DOHH2 (cell line): Measurements from ENCODE around the gene SLC39A5.

Source experiments
- H3F3A ChIP-seq: fragments of 200-600 bp; sonication (generic), shearing (Covaris generic); 2 replicates; pipeline ENCODE4 v1.6.0; 2016; ENCODE audit warnings: antibody characterized with exemption, mild to moderate bottlenecking; ENCODE audit not compliant: control insufficient read depth, insufficient read depth
- H3K27ac ChIP-seq: fragments of 200-600 bp; sonication (generic); 2 replicates; pipeline ENCODE4 v1.5.1; 2014; ENCODE audit warnings: low read depth, mild to moderate bottlenecking, low read length, moderate library complexity
- H3K27me3 ChIP-seq: fragments of 200-600 bp; sonication (generic); 2 replicates; pipeline ENCODE4 v1.6.1; 2014; ENCODE audit warnings: mild to moderate bottlenecking, low read length, mixed read lengths; ENCODE audit not compliant: control insufficient read depth
- H3K36me3 ChIP-seq: fragments of 200-600 bp; sonication (generic); 2 replicates; pipeline ENCODE4 v1.6.1; 2014; ENCODE audit warnings: mild to moderate bottlenecking, low read length, moderate library complexity, mixed read lengths; ENCODE audit not compliant: control insufficient read depth
- H3K4me1 ChIP-seq: fragments of 200-600 bp; sonication (generic); 2 replicates; pipeline ENCODE4 v1.6.1; 2014; ENCODE audit warnings: mild to moderate bottlenecking, low read length, mixed read lengths; ENCODE audit not compliant: control insufficient read depth
- H3K4me2 ChIP-seq: fragments of 200-600 bp; sonication (generic); 2 replicates; pipeline ENCODE4 v1.6.0; 2014; ENCODE audit warnings: mild to moderate bottlenecking, low read length, moderate library complexity
- H3K4me3 ChIP-seq: fragments of 200-600 bp; sonication (generic); 2 replicates; pipeline ENCODE4 v1.5.1; 2014; ENCODE audit warnings: mild to moderate bottlenecking, low read length, mixed read lengths
- H3K79me2 ChIP-seq: fragments of 200-600 bp; sonication (generic); 2 replicates; pipeline ENCODE4 v1.6.1; 2014; ENCODE audit warnings: mild to moderate bottlenecking, low read length, mixed read lengths; ENCODE audit not compliant: control insufficient read depth
- H3K9me2 ChIP-seq: fragments of 200-600 bp; sonication (generic); replicated peaks from 2 replicates; pipeline ENCODE4 v1.6.1; 2014; ENCODE audit warnings: mild to moderate bottlenecking, low read length, mixed read lengths; ENCODE audit not compliant: control insufficient read depth
- H3K9me3 ChIP-seq: fragments of 200-600 bp; sonication (generic); 2 replicates; pipeline ENCODE4 v1.6.1; 2014; ENCODE audit warnings: antibody characterized with exemption, low read length, mixed read lengths; ENCODE audit not compliant: control insufficient read depth, insufficient read depth
- H4K20me1 ChIP-seq: fragments of 200-600 bp; sonication (generic); 2 replicates; pipeline ENCODE4 v1.6.0; 2014; ENCODE audit warnings: low read depth, mild to moderate bottlenecking, antibody characterized with exemption, low read length, moderate library complexity; ENCODE audit not compliant: control insufficient read depth, insufficient read depth
- EZH2phosphoT487 ChIP-seq: fragments of 200-600 bp; sonication (generic); IDR thresholded peaks from 2 replicates; pipeline ENCODE4 v1.6.1; 2017; ENCODE audit warnings: borderline replicate concordance, mild to moderate bottlenecking, antibody characterized with exemption, low read length, moderate library complexity, mixed read lengths
- TF ChIP-seq, protein P1 (sequence below): fragments of 200-600 bp; sonication (generic); IDR thresholded peaks from one replicate; pipeline ENCODE4 v1.5.1; 2014; ENCODE audit warnings: antibody characterized with exemption, mild to moderate bottlenecking, low read depth, low read length; ENCODE audit not compliant: poor library complexity, severe bottlenecking

SLC39A5 gene

DNA sequence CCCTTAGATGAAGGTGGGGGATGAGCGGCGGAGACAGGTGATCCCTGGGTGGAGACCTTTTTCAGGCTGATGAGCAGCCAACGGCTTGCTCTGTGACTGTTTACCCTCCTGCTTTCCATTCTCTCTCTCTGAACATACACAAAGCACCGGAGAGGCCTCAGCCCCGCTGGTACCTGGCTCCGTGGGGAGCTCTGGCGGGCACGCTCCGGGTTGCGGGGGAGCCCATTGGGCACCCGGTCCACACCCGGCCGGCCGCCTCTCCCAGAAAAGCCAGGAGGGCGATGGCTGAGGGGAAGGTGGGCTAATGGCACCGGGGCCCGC lies 41.1 kb upstream of the SLC39A5 start:
- H3K4me1 ChIP-seq = peaks cover 37% of the 10 kb centered on the region
- peak overlapping the region; percentile 57 for H3K27ac ChIP-seq
- no peaks in the 10 kb centered on the region for H3K9me2 ChIP-seq
- H3K79me2 ChIP-seq = peaks cover 42% of the 10 kb centered on the region
- peaks cover 51% of the 10 kb centered on the region for H3K36me3 ChIP-seq
- H3F3A ChIP-seq = peaks cover 11% of the 10 kb centered on the region
- no peaks in the 10 kb centered on the region for H3K27me3 ChIP-seq
- peaks cover 8% of the 10 kb centered on the region; the same call in 1 of the 2 replicates for H4K20me1 ChIP-seq
- no peaks in the 10 kb centered on the region for H3K9me3 ChIP-seq
- peak overlapping the region; percentile 97 for H3K4me3 ChIP-seq
- no peak for TF ChIP-seq EZH2phosphoT487
- TF ChIP-seq, protein P1, sequence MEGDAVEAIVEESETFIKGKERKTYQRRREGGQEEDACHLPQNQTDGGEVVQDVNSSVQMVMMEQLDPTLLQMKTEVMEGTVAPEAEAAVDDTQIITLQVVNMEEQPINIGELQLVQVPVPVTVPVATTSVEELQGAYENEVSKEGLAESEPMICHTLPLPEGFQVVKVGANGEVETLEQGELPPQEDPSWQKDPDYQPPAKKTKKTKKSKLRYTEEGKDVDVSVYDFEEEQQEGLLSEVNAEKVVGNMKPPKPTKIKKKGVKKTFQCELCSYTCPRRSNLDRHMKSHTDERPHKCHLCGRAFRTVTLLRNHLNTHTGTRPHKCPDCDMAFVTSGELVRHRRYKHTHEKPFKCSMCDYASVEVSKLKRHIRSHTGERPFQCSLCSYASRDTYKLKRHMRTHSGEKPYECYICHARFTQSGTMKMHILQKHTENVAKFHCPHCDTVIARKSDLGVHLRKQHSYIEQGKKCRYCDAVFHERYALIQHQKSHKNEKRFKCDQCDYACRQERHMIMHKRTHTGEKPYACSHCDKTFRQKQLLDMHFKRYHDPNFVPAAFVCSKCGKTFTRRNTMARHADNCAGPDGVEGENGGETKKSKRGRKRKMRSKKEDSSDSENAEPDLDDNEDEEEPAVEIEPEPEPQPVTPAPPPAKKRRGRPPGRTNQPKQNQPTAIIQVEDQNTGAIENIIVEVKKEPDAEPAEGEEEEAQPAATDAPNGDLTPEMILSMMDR = no peak
- H3K4me2 ChIP-seq = peak overlapping the region; percentile 98

DNA sequence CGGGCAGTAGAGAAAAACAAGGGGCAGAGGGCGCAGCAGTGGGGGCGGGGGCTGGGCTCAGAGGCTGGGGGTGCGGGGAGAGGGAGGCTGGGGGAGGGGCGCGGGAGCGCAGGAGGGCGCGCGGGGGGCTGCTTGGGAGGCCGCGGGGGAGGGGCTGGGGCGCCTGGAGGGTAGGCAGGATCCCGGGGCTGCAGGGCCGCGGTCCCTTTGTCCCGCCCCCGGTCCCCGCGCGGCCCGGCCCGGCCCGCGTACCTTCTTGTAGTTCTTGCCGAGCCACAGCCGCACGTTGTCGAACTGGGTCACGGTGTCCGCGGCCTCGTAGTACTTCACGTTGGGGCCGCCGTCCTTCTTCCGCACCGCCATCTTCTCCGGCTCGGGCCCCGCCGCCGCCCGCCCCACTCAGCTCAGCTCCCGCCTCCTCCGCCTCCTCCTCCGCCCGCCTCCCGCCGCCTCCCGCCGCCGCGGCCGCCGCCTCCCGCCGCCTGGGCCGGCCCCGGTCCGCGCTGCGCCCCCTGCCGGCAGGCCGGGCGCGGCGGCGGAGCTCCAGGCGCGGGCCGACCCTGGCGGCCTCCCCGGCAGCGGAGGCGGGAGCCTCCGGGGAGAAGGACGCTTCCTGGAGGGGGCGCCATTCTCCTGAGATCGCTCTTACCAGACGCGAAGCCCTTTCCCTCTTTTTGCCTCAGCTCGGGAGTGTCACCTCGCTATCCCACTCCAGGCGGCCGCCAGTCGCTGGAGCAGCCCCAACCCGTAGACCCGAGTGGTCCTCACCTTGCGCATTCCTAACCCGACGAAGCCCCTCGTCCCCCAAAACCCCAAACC lies 40.5 kb upstream of the SLC39A5 start, which contains the start of gene SMARCC2:
TSS of gene SMARCC2 (minus strand) at position 385 of the 819 bp plus-strand sequence. CDS start at position 363, 22 bp downstream.
- Histone ChIP-seq H3K9me2 (no peaks in the 10 kb centered on the region), H3K27me3 (no peaks in the 10 kb centered on the region), H3K36me3 (peaks cover 45% of the 10 kb centered on the region), H3K4me3 (peak within 1 kb of the TSS; percentile 97), H3F3A (peaks cover 12% of the 10 kb centered on the region), H3K79me2 (peaks cover 40% of the 10 kb centered on the region), H3K4me2 (peak within 1 kb of the TSS; percentile 98), H3K4me1 (peaks cover 39% of the 10 kb centered on the region), H3K9me3 (no peaks in the 10 kb centered on the region), H3K27ac (peak within 1 kb of the TSS; percentile 77), H4K20me1 (peaks cover 8% of the 10 kb centered on the region; the same call in 1 of the 2 replicates)
- TF ChIP-seq, protein P1 = peak; percentile 76
- no peak for TF ChIP-seq EZH2phosphoT487

DNA sequence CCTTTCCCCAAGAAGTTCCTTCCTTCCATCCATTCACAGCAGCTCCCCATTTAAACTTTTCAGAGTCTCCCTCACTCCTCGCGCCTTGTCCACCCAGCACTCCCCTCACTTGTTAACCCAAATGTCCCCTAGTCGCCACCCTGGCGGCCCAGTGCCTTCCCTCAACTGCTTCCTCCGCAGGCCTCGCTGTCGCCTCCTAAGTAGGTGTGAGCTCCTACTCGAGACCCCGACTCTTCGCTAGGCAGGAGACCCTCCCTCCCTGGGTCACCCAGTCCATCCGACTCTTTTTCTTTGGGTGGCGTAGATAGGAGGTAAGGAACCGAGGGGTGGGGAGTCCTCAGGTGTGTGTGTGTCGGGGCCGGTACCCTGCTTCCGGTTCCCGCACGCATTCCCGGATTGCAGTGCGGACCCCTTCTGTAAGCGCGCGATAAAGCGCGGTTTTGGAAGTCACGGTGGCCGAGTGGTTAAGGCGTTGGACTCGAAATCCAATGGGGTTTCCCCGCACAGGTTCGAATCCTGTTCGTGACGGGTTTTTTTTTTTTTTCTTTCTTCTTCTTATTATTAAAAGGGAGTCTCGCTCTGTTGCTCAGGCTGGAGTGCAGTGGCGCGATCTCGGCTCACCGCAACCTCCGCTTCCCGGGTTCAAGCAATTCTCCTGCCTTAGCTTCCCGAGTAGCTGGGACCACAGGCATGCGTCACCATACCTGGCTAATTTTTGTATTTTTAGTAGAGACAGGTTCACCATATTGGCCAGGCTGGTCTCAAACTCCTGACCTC lies 39.7 kb upstream of the SLC39A5 start:
- Histone ChIP-seq H3K9me3 (no peaks in the 10 kb centered on the region), H3K4me1 (peaks cover 42% of the 10 kb centered on the region), H3F3A (peaks cover 17% of the 10 kb centered on the region), H3K27ac (peak overlapping the region; percentile 77), H3K4me2 (peak overlapping the region; percentile 85), H3K27me3 (no peaks in the 10 kb centered on the region), H3K4me3 (peak overlapping the region; percentile 90), H3K9me2 (no peaks in the 10 kb centered on the region), H3K36me3 (peaks cover 37% of the 10 kb centered on the region), H3K79me2 (peaks cover 37% of the 10 kb centered on the region), H4K20me1 (peaks cover 8% of the 10 kb centered on the region; the same call in 1 of the 2 replicates)
- TF ChIP-seq, protein P1 = peak; percentile 26
- no peak for TF ChIP-seq EZH2phosphoT487
